GM12874 (cell line): Measurements from ENCODE around the gene AKAP7.

Experiments used
- CTCF ChIP-seq: IDR thresholded peaks from 2 replicates; pipeline ENCODE4 v1.5.1; 2011; ENCODE audit warnings: low read depth, mild to moderate bottlenecking, control low read depth, low read length, moderate library complexity; ENCODE audit not compliant: insufficient read depth

Gene AKAP7

GRCh38 chr6:131216246-131216645 is 81.0 kb downstream of the AKAP7 start:
- TF ChIP-seq CTCF: no peak

- no peak for TF ChIP-seq CTCF
Observed at GRCh38 chr6:131222773-131223172, 87.5 kb downstream of the AKAP7 start.

- no peak for TF ChIP-seq CTCF
Observed at GRCh38 chr6:131223416-131223815, 88.1 kb downstream of the AKAP7 start.

GRCh38 chr6:131225127-131225526 is 89.9 kb downstream of the AKAP7 start:
- TF ChIP-seq CTCF: no peak

GRCh38 chr6:131225959-131226358 is 90.7 kb downstream of the AKAP7 start:
- TF ChIP-seq CTCF: no peak

GRCh38 chr6:131226459-131227157 is 91.3 kb downstream of the AKAP7 start:
- no peak for TF ChIP-seq CTCF

GRCh38 chr6:131227158-131227543 is 91.9 kb downstream of the AKAP7 start:
- no peak for TF ChIP-seq CTCF
